ENCODE data around the gene TMEM184A.
"Not testable (repeated sequence)": the region's sequence is repeated elsewhere in the genome, so short reads cannot be mapped to it uniquely, and the experiment has no call there.

TMEM184A gene

DNA sequence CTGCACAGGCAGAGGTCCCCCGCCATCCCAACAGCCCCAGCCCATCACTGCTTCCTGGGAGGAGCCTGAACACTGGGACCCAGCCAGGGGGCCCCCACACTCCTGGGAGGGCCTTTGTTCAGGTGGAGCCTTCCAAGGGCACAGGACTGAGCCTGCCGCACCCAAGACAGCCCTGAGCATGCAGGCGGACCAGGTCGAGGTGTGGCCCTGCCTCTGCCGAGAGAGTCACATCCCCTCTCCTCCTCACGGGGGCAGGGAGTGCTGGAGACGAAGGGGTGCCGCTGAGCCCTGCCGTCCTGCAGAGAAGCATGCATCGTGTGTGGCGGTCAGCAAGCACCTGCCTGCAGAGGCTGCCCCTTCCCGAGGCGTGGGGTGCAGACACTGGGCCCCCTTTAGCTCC lies 32.8 kb downstream of the TMEM184A start:
- DNase-seq (ENCODE audit: low read depth) = no peak

GRCh38 chr7:1521456-1521855 lies 34.5 kb downstream of the TMEM184A start:
- no peak for DNase-seq (ENCODE audit: low read depth)

DNA sequence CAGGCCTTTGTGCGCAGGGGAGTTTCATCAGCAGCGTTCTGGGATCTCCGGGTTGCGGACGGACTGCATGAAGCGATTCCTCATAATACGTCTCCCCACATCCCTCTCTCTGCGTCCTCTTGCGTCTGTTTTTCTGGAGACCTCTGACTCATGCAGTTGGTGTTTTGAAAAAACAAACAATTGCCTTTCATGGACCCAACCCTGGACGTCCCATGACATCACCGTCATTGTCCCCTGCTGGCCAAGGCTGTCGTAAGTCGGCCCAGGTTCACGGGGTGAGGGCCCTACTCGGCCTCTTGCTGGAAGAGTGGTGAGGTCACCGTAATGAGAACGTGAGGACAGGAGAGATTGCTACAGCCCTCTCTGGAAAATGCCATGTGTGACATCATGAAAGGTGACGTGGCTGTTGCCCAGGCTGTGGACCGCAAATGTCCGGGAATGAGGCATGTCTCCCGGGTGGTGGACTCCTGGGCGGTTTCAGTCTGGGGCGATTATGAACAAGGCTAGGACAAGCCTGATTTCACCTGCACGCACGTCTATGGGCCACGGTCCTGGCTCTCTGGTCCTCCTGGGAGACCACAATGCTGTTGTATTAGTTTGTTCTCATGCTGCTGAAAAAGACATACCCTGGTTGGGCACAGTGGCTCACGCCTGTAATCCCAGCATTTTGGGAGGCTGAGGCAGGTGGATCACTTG lies 35.3 kb downstream of the TMEM184A start:
- no peak for DNase-seq (ENCODE audit: low read depth)

- DNase-seq (ENCODE audit: low read depth) = not testable (repeated sequence)
These were observed 36.6 kb downstream of the TMEM184A start for GRCh38 chr7:1519322-1519922.

DNA sequence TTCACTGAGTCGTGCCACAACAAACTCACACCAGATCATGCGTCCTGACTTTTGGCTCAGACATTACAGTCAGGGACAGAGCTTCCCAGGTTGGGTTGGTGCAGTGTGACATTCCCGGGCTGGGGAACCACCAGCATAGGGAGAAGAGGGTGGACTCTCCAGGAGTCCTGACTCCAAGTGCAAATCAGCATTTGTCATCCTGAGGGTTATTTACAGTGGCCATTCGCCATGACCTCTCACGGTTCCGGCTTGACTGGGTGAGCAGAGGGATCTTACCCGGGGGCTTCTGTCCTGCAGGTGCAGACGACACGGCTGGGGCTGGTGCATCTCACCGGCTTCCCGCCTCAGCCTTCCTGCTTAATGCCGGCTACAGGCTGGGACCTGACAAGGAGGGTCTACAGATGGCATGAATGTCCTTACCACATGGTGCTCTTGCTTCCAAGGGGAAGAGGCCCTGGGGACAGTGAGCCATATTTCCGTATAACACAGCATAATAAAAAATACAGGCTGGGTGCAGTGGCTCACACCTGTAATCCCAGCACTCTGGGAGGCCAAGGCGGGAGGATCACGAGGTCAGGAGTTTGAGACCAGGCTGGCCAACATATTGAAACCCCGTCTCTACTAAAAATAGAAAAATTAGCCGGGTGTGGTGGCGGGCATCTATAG lies 39.3 kb downstream of the TMEM184A start:
- no peak for DNase-seq (ENCODE audit: low read depth)

GRCh38 chr7:1515509-1515967 lies 40.5 kb downstream of the TMEM184A start:
- not testable (repeated sequence) for DNase-seq (ENCODE audit: low read depth)

DNA sequence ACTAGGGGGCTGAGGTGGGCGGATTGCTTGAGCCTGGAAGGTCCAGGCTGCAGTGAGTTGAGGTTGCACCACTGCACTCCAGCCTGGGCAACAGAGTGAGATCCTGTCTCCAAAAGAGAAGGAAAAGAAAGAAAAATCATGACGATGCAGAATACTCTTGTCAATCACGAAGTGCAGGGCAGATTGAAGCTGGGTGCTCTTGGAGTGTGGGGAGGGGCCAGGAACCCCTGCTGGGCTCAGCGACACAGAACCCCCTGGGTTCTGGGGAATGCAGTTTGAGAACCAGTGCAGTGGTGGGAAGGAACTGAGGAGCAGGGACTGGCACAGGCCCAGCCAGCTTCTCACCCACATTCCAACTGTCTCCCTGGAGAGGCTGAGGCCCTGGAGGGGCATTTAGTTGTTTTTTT lies 41.0 kb downstream of the TMEM184A start:
- DNase-seq (ENCODE audit: low read depth) = no peak

- DNase-seq (ENCODE audit: low read depth) = no peak
These were observed 41.6 kb downstream of the TMEM184A start for GRCh38 chr7:1514407-1514806.

DNA sequence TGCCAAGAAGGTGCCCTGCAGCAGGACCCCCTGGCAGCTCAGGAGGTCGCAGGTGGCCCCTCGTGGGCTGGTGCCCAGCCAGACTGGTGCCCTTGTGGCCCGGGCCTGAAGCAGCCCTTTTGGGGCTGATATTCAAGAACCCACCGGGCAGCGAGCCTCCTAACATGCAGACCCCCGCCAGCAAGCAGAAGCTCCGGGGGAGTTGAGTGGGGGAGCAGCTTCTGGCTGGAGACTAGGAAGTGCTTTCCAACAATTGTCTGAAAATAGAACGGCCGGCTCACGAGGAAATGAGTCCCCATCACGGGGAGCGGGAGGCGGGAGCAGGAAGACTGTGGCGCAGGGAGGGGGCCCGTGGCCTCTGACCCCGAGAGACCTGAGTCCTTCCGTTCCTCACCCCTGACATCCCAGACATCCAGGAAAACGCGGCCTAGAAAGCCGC lies 42.3 kb downstream of the TMEM184A start:
- DNase-seq (ENCODE audit: low read depth) = no peak

- peak; percentile 49 for DNase-seq (ENCODE audit: low read depth)
These were observed 43.0 kb downstream of the TMEM184A start for GRCh38 chr7:1512781-1513656.

GRCh38 chr7:1511444-1512422 lies 44.3 kb downstream of the TMEM184A start:
- DNase-seq (ENCODE audit: low read depth) = no peak

GRCh38 chr7:1510780-1511154 lies 45.2 kb downstream of the TMEM184A start:
- DNase-seq (ENCODE audit: low read depth) = no peak

GRCh38 chr7:1509226-1509625 lies 46.8 kb downstream of the TMEM184A start:
- DNase-seq (ENCODE audit: low read depth) = no peak

GRCh38 chr7:1508277-1508758 lies 47.7 kb downstream of the TMEM184A start:
- DNase-seq (ENCODE audit: low read depth) = no peak

DNA sequence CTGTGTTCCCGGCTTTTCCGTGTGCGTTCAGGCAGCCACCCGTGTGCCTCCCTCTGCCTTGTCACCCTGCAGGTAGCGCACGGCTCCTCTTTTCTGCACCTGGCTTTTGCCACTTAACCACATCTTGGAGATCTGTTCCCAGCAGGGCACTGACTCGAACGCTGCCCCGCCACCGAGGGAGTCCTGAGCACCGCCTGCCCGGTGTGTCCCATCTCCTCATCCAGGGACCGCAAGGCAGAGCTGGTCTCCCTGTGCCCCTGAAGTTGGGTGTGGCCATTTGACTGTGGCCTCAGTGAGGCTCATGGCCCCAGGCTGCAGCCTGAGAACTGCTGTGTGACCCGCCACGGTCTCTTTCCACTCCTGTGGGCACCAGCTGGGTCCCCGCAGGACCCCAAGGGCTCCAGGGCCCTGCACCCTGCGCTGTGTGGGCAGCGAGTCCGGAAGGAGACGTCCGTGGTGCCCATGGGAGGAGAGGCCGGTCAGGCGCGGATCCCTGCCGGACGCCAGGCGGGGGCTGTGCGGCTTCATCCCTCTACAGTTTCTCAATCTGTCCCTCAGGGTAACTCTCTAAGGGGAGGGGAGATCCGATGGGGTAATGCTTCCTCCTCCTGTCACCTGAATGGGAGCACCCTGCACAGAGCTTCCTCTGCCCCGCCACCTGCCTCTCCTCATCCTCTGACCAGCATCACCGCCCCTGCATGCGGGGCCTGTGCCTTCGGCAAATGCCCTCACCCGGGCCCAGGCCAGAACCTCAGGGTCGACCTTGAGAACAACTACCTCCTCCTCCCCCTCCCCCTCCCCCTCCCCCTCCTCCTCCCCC lies 50.1 kb downstream of the TMEM184A start:
- DNase-seq (ENCODE audit: low read depth) = no peak

DNA sequence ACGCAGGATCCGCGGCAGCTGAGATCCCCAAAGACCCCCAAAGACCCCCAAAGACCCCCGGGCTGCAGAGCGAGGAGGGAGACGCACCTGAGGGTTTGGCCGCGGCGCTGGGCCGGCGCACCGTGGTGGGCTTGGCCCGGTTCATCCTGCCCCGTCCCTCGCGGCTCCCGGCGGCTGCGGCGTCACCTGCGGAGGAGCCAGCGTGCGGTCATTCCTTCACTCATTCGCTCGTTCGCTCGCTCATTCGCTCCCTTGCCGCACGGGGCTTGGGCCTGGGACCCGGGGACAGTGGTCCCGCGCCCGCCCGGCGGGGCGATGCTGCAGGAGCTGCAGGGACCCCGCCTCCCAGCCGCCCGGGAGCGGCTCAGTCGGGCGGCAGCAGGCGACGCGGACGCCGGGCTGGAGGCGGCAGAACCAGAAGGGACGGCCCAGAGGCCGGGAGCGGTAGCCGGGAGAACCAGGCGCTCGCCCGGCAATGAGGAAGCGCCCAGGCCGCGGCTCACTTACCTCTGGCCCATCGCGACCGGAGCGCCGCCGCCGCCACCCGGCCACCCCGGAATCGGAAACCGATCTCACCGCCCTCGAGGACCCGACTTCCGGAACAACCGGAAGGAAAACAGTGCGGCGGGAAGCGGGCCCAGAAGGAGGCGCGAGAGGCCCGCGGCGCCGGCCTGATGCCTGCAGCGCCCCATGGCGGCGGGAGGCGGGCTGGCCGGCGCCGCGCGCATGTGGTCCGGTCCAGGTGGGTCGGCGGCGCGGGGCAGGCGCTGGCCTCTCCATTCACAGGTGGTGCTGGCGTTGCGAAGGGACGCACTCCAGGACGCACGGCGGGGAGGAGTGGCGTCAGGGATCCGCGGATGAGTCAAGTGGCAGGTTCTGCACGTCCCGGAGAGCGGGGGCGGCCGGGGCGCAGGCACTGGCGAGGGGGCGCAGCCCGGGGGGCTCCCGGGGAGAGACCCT lies 51.9 kb downstream of the TMEM184A start, which contains the start of gene INTS1:
Gene INTS1, minus strand, starts transcription at position 574 of the 960 bp plus-strand sequence. Its CDS starts 429 bp downstream, at position 145.
- peak; percentile 80 for DNase-seq (ENCODE audit: low read depth)

- no peak for DNase-seq (ENCODE audit: low read depth)
These were observed 52.6 kb downstream of the TMEM184A start for GRCh38 chr7:1503390-1503789.

- no peak for DNase-seq (ENCODE audit: low read depth)
These were observed 53.2 kb downstream of the TMEM184A start for GRCh38 chr7:1502845-1503244.
